Fibroblast of skin of right biceps (primary cell): ENCODE results near the gene ARFGEF3.
A peak's percentile ranks its signal among the peaks of the same experiment; 100 is the strongest.
"Not testable (repeated sequence)": the region's sequence is repeated elsewhere in the genome, so short reads cannot be mapped to it uniquely, and the experiment has no call there.

Source experiments
- DNase-seq: peaks from one replicate; pipeline ENCODE4 v3.0.0-alpha.2; 2013

The ARFGEF3 gene

GRCh38 chr6:138161338-138162110 lies at the start of gene ARFGEF3:
Gene ARFGEF3, plus strand, starts transcription at chr6:138161939. Its CDS starts 148 bp downstream, at chr6:138162087.
- DNase-seq, result peak; percentile 41

GRCh38 chr6:138113588-138114210 lies 48.0 kb upstream of the ARFGEF3 start:
- DNase-seq, result no peak

DNA sequence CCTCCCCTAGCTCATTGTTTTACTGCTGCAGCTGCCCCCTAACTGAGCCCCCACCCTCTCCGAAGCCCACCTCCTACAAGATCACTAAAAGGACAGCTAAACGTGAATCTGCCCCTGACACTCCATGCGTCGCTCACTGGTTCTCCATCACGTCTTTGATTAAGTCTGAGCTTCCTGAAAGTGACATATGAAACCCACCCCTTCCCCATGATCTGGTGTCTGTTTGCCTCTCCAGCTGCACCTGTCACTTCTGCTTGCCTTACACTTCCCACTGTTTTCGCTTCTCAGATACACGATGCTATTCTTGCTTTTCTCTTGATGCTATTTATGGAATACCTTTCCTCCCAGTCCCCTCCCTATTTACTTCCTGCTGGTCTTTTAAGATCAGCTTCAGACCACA lies 46.5 kb upstream of the ARFGEF3 start:
- DNase-seq, result no peak

- peak; percentile 60 for DNase-seq
Measured at GRCh38 chr6:138115877-138116660, 45.7 kb upstream of the ARFGEF3 start.

DNA sequence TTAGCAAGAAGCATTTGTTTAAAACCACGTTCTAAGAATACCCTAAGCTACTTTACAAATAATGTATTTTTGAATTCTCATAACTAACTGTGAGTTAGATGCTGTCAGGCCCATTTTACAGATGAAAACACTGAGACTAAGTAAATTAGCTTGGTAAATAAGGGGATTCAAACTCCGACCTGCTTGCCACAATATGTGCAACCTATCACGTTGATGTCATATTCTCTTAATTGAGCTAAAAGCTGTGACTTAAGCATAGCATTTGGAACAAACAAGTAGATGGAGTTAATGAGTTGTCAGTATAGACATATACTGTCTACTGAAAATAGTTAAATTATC lies 45.1 kb upstream of the ARFGEF3 start:
- DNase-seq, result no peak

GRCh38 chr6:138117376-138117914 lies 44.3 kb upstream of the ARFGEF3 start:
- DNase-seq, result no peak

DNA sequence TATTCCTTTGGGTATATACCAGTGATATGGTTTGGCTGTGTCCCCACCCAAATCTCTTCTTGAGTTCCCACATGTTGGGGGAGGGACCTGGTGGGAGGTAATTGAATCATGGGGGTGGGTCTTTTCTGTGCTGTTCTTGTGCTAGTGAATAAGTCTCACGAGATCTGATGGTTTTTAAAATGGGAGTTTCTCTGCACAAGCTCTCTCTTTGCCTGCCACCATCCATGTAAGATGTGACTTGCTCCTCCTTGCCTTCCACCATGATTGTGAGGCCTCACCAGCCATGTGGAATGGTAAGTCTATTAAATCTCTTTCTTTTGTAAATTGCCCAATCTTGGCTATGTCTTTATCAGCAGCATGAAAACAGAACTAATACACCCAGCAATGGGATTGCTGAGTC lies 42.5 kb upstream of the ARFGEF3 start:
- not testable (repeated sequence) for DNase-seq

- no peak for DNase-seq
Measured at GRCh38 chr6:138119976-138120375, 41.8 kb upstream of the ARFGEF3 start.

DNA sequence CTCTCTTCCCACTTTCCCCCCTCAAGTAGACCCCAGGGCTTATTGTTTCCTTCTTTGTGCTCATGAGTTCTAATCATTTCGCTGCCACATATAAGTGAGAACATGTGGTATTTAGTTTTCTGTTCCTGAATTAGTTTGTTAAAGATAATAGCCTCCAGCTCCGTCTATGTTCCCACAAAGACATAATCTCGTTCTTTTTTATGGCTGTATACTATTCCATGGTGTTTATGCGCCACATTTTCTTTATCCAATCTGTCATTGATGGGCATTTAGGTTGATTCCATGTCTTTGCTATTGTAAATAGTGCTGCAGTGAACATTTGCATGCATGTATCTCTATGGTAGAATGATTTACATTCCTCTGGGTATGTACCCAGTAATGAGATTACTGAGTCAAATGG lies 37.6 kb upstream of the ARFGEF3 start:
- no peak for DNase-seq

- DNase-seq, result no peak
Measured at GRCh38 chr6:138128096-138128495, 33.6 kb upstream of the ARFGEF3 start.

DNA sequence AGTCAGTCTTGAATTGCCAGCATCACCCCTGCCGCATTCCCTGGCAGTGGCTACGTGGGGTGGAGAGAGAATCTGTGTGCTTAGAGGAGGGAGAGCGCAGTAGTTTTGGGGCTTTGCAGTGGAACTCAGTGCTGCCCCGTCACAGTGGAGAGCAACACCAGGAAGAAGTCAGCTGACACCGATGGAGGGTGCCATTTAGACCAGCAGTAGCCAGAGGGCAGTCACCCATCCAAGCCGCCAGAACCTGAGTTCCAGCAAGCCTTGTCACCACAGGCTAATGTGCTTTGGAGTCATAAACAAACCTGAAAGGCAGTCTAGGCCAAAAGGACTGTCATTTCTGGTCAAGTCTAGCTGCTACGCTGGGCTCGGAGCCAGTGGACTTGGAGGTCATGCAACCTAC lies 32.5 kb upstream of the ARFGEF3 start:
- no peak for DNase-seq

GRCh38 chr6:138142806-138143205 lies 18.9 kb upstream of the ARFGEF3 start:
- no peak for DNase-seq

DNA sequence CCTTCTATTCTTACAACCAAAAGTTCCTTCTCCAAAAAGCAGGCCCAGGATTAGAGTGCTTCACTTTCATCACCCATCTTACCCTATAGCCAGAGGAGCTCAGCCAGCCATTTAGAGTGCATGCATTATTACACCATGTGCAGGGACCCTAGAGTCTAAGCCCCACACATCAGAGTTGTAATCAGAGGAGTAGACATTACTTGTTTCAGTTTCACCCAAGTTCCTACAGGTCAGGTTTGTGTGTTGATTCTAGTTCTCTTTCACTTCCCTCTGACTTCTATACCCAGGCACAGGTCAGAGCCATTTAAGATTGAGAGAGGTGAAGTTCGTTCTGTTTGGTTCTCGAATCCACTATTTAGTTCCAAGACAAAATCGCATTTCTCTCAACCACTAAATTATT lies 16.3 kb upstream of the ARFGEF3 start:
- DNase-seq, result no peak

GRCh38 chr6:138146544-138146943 lies 15.2 kb upstream of the ARFGEF3 start:
- DNase-seq, result no peak

- DNase-seq, result no peak
Measured at GRCh38 chr6:138155443-138155842, 6.3 kb upstream of the ARFGEF3 start.

GRCh38 chr6:138157986-138158638 lies 3.6 kb upstream of the ARFGEF3 start:
- DNase-seq, result no peak

GRCh38 chr6:138159246-138159645 lies 2.5 kb upstream of the ARFGEF3 start:
- DNase-seq, result no peak

GRCh38 chr6:138160329-138161087 lies 1.2 kb upstream of the ARFGEF3 start:
- DNase-seq, result no peak

DNA sequence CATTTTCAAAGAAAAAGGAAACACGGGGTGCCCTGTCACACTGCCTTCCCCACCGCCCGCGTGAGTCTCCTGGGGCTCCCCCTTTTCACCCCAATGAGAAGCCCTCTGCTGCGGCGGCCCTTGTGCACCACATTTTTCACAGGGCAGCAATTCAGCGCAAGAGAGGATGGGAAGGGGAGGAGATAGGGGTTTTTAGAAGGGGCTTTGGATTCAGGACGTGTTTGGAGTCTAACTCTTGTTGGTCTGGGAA lies 726 bp upstream of the ARFGEF3 start:
- DNase-seq, result no peak

GRCh38 chr6:138162111-138162954 lies 594 bp downstream of the ARFGEF3 start:
- no peak for DNase-seq

- no peak for DNase-seq
Measured at GRCh38 chr6:138162955-138163575, 1.3 kb downstream of the ARFGEF3 start.
